Rectal smooth muscle tissue (tissue), 1 donor: Measurements from ENCODE around the gene FAM43A.

Experiments
- H3K27ac ChIP-seq: one replicate; pipeline ENCODE4 v1.7.0; 2013; ENCODE audit warnings: low read depth, low read length, inconsistent platforms
- H3K27me3 ChIP-seq: one replicate; pipeline ENCODE4 v1.7.0; 2013; ENCODE audit warnings: low read length; ENCODE audit not compliant: control insufficient read depth, insufficient read depth
- H3K36me3 ChIP-seq: one replicate; pipeline ENCODE4 v1.7.0; 2013; ENCODE audit warnings: low read length; ENCODE audit not compliant: control insufficient read depth, insufficient read depth
- H3K4me1 ChIP-seq: one replicate; pipeline ENCODE4 v1.7.0; 2013; ENCODE audit warnings: low read length; ENCODE audit not compliant: control insufficient read depth, insufficient read depth
- H3K4me3 ChIP-seq: one replicate; pipeline ENCODE4 v1.7.0; 2013; ENCODE audit warnings: low read length
- H3K9ac ChIP-seq: one replicate; pipeline ENCODE4 v1.7.0; 2013; ENCODE audit warnings: low read length

FAM43A gene

GRCh38 chr3:194682189-194682693 is 3.4 kb upstream of the FAM43A start:
- no peak overlapping the region for H3K9ac ChIP-seq

DNA sequence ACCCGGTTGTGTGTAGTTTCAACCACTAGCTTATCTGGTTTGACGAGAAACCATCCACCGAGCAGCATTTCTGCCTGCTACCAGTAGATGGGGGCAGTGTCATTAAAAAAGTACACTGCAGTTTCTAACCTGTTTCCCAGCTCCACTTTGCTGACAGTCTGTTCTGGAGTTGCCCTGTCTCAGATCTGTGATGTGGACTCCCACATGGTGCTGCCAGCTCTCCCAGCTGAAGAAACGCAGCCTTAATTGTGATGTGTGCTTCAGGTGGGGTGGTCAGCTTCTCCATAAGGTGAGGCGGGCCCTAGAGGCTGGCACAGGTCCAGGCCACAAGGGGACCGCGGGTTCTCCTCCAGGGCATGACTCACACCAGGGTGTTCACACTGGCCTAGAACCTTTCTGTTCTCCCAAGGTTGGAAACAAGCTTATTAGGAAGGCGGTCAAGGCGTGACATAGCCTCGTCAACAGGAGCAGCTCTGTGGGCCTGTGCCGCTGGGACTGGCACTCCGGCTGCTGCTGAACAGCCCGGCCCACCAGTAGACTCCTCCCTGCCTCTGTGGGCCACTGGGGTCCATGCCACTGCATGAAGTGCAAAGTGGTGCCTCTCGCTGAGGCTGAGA is 2.9 kb upstream of the FAM43A start:
- Histone ChIP-seq H3K36me3 (no peaks in the 10 kb centered on the region), H3K27ac (peak overlapping the region; percentile 41), H3K4me3 (no peak overlapping the region), H3K27me3 (no peaks in the 10 kb centered on the region), H3K9ac (no peak overlapping the region), H3K4me1 (peaks cover 6% of the 10 kb centered on the region)

More at GRCh38 chr3:194682189-194682693, 3.4 kb upstream of the FAM43A start:
- H3K4me3 ChIP-seq, result no peak overlapping the region
- H3K27me3 ChIP-seq, result no peaks in the 10 kb centered on the region
- H3K36me3 ChIP-seq, result no peaks in the 10 kb centered on the region
- peaks cover 6% of the 10 kb centered on the region for H3K4me1 ChIP-seq
- no peak overlapping the region for H3K27ac ChIP-seq

DNA sequence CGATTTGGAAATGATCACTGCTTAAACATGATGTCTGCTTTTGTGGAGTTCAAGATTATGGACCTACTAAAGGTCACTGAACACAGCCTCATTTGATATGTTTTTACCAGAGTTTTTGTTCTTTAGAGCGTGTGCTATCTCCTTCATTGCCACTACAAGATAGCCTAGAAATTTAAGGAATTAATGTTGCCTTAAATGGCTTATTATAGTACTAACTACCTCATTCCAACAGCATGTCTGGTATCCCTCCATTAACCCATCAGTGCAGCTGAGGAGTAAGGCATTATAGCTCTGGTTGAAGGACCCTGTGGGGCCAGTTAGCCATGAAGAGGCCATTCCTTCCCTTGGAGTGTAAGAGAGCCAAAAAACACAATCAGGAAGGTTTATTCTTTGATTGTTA is 2.3 kb upstream of the FAM43A start:
- Histone ChIP-seq H3K9ac (no peak overlapping the region), H3K27me3 (no peaks in the 10 kb centered on the region), H3K4me3 (no peak overlapping the region), H3K4me1 (peaks cover 6% of the 10 kb centered on the region), H3K36me3 (no peaks in the 10 kb centered on the region), H3K27ac (no peak overlapping the region)

GRCh38 chr3:194685065-194685717 is 492 bp upstream of the FAM43A start:
- H3K4me3 ChIP-seq, result peak overlapping the region; percentile 84
- H3K27me3 ChIP-seq, result no peaks in the 10 kb centered on the region
- H3K9ac ChIP-seq, result no peak overlapping the region
- peak overlapping the region; percentile 1 for H3K27ac ChIP-seq
- no peaks in the 10 kb centered on the region for H3K36me3 ChIP-seq
- peaks cover 10% of the 10 kb centered on the region for H3K4me1 ChIP-seq

DNA sequence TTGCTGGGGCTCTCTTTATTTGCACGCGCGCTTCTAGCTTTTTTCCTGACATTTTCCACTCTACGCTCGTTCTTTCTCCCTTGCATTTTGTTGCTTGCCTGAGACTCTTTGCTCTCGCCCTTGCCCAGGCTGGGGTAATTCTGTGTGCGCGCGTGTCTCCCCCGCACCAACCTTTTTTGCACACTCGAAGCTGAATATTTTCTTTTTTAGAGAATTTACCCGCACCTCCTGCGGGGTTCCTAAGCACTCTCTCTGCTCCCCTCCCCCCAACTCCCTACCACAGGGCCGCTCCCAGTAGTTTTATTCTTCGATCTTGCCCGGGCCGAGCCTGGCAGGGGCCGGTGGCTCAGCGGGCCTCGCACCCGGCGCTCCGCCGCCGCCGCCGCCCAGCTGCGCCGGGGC is 732 bp downstream of the FAM43A start:
- Histone ChIP-seq H3K4me3 (peak overlapping the region; percentile 84), H3K9ac (peak overlapping the region; percentile 75), H3K4me1 (peaks cover 10% of the 10 kb centered on the region), H3K27ac (peak overlapping the region; percentile 79), H3K36me3 (no peaks in the 10 kb centered on the region), H3K27me3 (no peaks in the 10 kb centered on the region)

- Histone ChIP-seq H3K27me3 (no peaks in the 10 kb centered on the region), H3K9ac (no peak overlapping the region), H3K4me3 (peak overlapping the region; percentile 84), H3K36me3 (no peaks in the 10 kb centered on the region), H3K4me1 (peaks cover 10% of the 10 kb centered on the region), H3K27ac (no peak overlapping the region)
These were observed 1.3 kb downstream of the FAM43A start for GRCh38 chr3:194686816-194687637.

DNA sequence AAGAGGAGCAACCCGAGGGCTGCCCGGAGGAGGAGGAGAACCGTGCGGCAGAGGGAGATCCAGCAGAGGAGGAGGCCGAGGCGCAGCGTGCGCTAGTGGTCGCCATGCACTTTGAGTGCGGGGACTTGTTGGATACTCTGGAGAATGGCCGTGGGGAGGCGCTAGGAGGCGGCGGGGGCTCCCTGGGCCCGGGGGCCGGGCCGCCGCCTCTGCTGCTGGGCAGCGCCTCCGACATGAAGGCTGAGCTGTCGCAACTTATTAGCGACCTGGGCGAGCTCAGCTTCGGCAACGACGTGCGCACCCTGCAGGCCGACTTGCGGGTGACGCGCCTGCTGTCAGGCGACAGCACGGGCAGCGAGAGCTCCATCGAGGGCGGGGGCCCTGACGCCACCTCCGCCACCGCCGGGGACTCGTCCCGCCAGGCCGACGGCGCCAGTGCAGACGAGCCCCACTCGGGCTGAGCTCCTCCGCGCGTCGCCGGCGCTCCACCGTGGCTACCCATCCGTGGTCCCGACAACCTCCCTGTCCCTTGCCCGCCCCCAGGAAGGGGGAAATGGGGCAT is 2.0 kb downstream of the FAM43A start:
- peak overlapping the region; percentile 84 for H3K4me3 ChIP-seq
- H3K36me3 ChIP-seq, result no peaks in the 10 kb centered on the region
- H3K4me1 ChIP-seq, result peaks cover 10% of the 10 kb centered on the region
- H3K9ac ChIP-seq, result peak overlapping the region; percentile 12
- peak overlapping the region; percentile 51 for H3K27ac ChIP-seq
- H3K27me3 ChIP-seq, result no peaks in the 10 kb centered on the region

DNA sequence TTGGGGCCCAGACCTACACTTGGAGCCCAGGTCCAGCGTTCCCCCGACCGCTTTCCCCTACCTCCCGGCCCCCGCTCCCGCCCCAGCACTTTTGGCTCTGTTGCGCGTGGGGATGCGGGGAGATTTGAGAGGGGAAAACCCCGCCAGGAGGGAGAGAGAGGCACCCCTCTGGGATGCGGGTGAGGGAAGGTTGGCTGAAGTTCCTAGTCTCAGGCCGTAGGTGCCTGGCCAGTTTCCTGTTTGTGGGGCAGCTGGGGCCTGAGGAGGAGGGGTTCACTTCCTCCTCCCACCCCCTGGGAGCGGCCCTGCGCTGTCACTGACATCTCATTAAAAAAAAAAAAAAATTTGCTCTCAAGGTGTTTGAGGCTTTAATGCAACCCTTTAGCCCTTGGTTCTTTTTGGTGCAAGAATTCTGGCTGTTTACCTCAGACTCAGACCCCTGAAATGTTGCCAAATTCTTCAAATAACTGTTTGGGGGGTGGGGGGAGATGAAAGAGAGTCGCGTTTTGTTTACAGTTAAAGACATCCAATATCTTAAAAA is 2.6 kb downstream of the FAM43A start:
- peak overlapping the region; percentile 12 for H3K9ac ChIP-seq

GRCh38 chr3:194688946-194689345 is 3.3 kb downstream of the FAM43A start:
- no peaks in the 10 kb centered on the region for H3K27me3 ChIP-seq
- no peak overlapping the region for H3K27ac ChIP-seq
- peaks cover 7% of the 10 kb centered on the region for H3K4me1 ChIP-seq
- H3K9ac ChIP-seq, result no peak overlapping the region
- peak overlapping the region; percentile 84 for H3K4me3 ChIP-seq
- no peaks in the 10 kb centered on the region for H3K36me3 ChIP-seq

More for the DNA sequence above, 2.6 kb downstream of the FAM43A start:
- H3K4me1 ChIP-seq, result peaks cover 8% of the 10 kb centered on the region
- no peaks in the 10 kb centered on the region for H3K27me3 ChIP-seq
- H3K27ac ChIP-seq, result peak overlapping the region; percentile 51
- peak overlapping the region; percentile 84 for H3K4me3 ChIP-seq
- H3K36me3 ChIP-seq, result no peaks in the 10 kb centered on the region

DNA sequence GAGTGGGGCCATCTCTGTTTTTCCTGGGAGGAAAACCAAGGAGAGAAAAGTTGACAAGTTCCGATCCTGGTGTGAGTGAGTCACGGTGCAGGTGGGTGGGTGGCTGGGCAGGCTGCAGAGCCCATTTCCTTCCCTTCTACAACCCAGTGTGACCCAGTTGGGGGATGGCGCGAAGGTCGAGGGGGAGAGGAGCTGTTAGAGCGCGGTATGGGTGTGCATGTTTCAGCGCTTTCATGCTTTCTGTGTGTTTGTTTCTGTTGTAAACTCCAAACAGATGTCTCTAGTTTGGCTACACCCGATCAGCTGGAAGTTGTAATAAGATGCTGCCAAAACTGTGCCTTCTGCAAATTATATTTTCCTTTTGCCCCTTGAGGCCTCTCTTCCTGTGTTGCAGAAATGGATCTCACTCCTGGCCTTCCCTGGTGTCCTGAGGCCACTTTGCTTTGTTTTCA is 3.8 kb downstream of the FAM43A start:
- H3K36me3 ChIP-seq, result no peaks in the 10 kb centered on the region
- no peak overlapping the region for H3K9ac ChIP-seq
- H3K4me1 ChIP-seq, result peaks cover 7% of the 10 kb centered on the region
- H3K4me3 ChIP-seq, result no peak overlapping the region
- H3K27me3 ChIP-seq, result no peaks in the 10 kb centered on the region
- no peak overlapping the region for H3K27ac ChIP-seq

DNA sequence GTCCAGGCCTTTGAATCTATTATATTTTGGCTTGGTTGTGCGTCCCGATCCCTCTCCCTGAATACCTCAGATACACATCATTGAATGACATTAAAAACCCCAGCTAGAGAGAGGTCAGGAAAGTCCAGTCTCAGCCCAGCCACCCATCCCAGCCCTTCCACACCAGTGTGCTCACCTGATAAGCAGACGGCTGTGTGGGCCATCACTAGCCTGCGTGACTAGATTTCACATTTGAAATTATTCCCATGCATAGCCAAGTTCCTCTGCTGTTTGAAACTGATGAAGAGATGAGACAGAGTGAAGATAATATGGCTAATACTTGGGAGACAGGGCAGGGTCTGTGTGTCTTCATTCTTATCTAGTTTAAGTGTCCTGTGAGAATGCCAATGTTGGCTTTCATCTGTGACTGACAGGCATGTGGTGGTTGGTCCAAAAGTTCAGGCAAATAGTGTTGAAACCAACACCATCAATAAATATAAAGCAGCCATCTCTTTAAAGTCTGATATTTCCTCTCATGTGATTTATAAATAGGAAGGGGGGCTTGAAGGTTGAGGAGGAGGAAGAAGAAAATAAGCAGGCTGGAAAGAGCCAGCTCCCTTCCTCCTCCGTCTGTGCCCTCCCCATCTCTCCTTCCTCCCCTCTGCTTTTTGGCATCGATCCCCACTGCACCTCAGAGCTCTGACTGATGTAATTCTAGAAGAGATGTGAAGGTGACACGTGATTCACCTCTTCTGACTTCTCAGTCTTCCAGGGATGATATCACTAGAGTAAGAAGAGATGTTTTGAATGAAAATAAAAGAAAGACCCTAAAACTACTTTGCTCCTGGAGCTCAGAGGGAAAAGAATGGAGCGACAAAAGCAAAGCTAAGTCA is 5.1 kb downstream of the FAM43A start:
- Histone ChIP-seq H3K4me3 (no peak overlapping the region), H3K4me1 (peaks cover 7% of the 10 kb centered on the region), H3K36me3 (no peaks in the 10 kb centered on the region), H3K27me3 (no peaks in the 10 kb centered on the region), H3K9ac (no peak overlapping the region), H3K27ac (no peak overlapping the region)
